Thyroid gland (tissue), 4 donors: ENCODE results near the gene LETM1. TPM values are rescaled to one million over a fixed set of nuclear protein-coding genes. Genes with fewer than 3 reads are reported as not detected.

Experiments
- DNase-seq, 2 donors: peaks; one replicate each; pipeline ENCODE4 v3.0.0-alpha.2; 2019
- H3K27ac ChIP-seq, 3 donors: fragments of 200-600 bp; sonication (generic); 1 replicate in 2 of 3; 2 replicates in 1 of 3; pipeline ENCODE4 v1.5.1; 2016 to 2019; ENCODE audit warnings: mild to moderate bottlenecking in 1 of 3, moderate library complexity in 1 of 3
- H3K27me3 ChIP-seq: fragments of 200-600 bp; sonication (generic); one replicate; pipeline ENCODE4 v1.5.1; 2019
- H3K36me3 ChIP-seq, 2 donors: fragments of 200-600 bp; sonication (generic); one replicate each; pipeline ENCODE4 v1.5.1; 2016 to 2019
- H3K4me1 ChIP-seq, 2 donors: fragments of 200-600 bp; sonication (generic); one replicate each; pipeline ENCODE4 v1.5.1; 2017 to 2019
- H3K4me3 ChIP-seq, 3 donors: fragments of 200-600 bp; sonication (generic); replicated peaks in 1 of 3; 1 replicate in 2 of 3; 2 replicates in 1 of 3; pipeline ENCODE4 v1.5.1; 2016; ENCODE audit warnings: mild to moderate bottlenecking in 1 of 3
- H3K9me3 ChIP-seq: fragments of 200-600 bp; sonication (generic); one replicate; pipeline ENCODE4 v1.5.1; 2017
- CTCF ChIP-seq, 6 experiments: fragments of 200-600 bp in 3 of 6; fragments of 450-650 bp in 3 of 6; sonication (generic) in 3 of 6; IDR thresholded peaks; one replicate each; pipeline ENCODE4 v1.5.1; 2016 to 2019; ENCODE audit warnings: antibody characterized with exemption in 6 of 6, mild to moderate bottlenecking in 2 of 6, inconsistent platforms in 1 of 6, moderate library complexity in 1 of 6
- POLR2A ChIP-seq, 2 donors: fragments of 450-650 bp; IDR thresholded peaks; one replicate each; pipeline ENCODE4 v1.6.1; 2017; ENCODE audit warnings: antibody characterized with exemption in 2 of 2, mild to moderate bottlenecking in 2 of 2, moderate library complexity in 1 of 2
- WGBS, 2 donors: methylation state at CpG; one replicate each; pipeline ENCODE4 v1.1.5; 2017; 5-methylcytosine and 5-hydroxymethylcytosine counted together
- intact Hi-C: fragments of 100-400 bp; cut with DNase I; formaldehyde crosslinking; loops from one replicate; pipeline ENCODE4 v1.15.1; 2023
- total RNA-seq, 4 donors: library from RNA; depleted of rRNA; stranded (reverse); fragments of >200 nt; gene quantifications; one replicate each; pipeline ENCODE4 v1.2.3, GENCODE V29; 2016

LETM1 gene
- total RNA-seq, 4 donors from 2014 or later: 30.1 to 58.4 (median 49.0) TPM

- no peak overlapping the region for H3K27ac ChIP-seq
- no peak for DNase-seq
- no peak for TF ChIP-seq POLR2A (IDR thresholded peaks at IDR 0.05)
- TF ChIP-seq CTCF (IDR thresholded peaks at IDR 0.05): no peak
- H3K36me3 ChIP-seq: no peaks in the 10 kb centered on the region
- H3K9me3 ChIP-seq: no peaks in the 10 kb centered on the region
- no peaks in the 10 kb centered on the region for H3K4me1 ChIP-seq
- 92 to 94% methylated on average over 6 of the region's 6 CpGs for WGBS, 2 donors
- intact Hi-C loops: loop anchor here (10.0 kb wide), 1 partner anchor 82 kb away; no protein-coding TSS in a partner anchor
- no peaks in the 10 kb centered on the region for H3K27me3 ChIP-seq
- no peak overlapping the region for H3K4me3 ChIP-seq
Observed at GRCh38 chr4:1896658-1896991, 40.7 kb upstream of the LETM1 start.

- no peaks in the 10 kb centered on the region for H3K9me3 ChIP-seq
- no peaks in the 10 kb centered on the region for H3K4me1 ChIP-seq
- no peaks in the 10 kb centered on the region for H3K36me3 ChIP-seq
- TF ChIP-seq CTCF (IDR thresholded peaks at IDR 0.05) (no peak), POLR2A (IDR thresholded peaks at IDR 0.05) (no peak)
- intact Hi-C loops: loop anchor here (10.0 kb wide), 1 partner anchor 81 kb away; no protein-coding TSS in a partner anchor
- no peak overlapping the region for H3K27ac ChIP-seq
- H3K4me3 ChIP-seq: no peak overlapping the region
- no peak for DNase-seq
- no peaks in the 10 kb centered on the region for H3K27me3 ChIP-seq
- 87 to 100% methylated on average over 4 to 8 of the region's 8 CpGs for WGBS, 2 donors
Observed at GRCh38 chr4:1895971-1896657, 40.2 kb upstream of the LETM1 start.

- no peaks in the 10 kb centered on the region for H3K36me3 ChIP-seq
- H3K27me3 ChIP-seq: no peaks in the 10 kb centered on the region
- H3K4me1 ChIP-seq: peaks cover 5 to 10% of the 10 kb centered on the region in 2 donors
- H3K4me3 ChIP-seq: no peak overlapping the region
- DNase-seq: no peak
- TF ChIP-seq POLR2A (IDR thresholded peaks at IDR 0.05): no peak
- TF ChIP-seq CTCF (IDR thresholded peaks at IDR 0.05): no peak
- WGBS, 2 donors: 93 to 96% methylated on average over 11 of the region's 11 CpGs
- intact Hi-C loops: loop anchor here (10.0 kb wide), 1 partner anchor 76 kb away; no protein-coding TSS in a partner anchor
- no peaks in the 10 kb centered on the region for H3K9me3 ChIP-seq
- H3K27ac ChIP-seq: no peak overlapping the region
Observed at GRCh38 chr4:1890979-1891570, 35.1 kb upstream of the LETM1 start.

- Histone ChIP-seq H3K27ac (peak overlapping the region in 1 of 3 donors; percentile 10), H3K27me3 (no peaks in the 10 kb centered on the region), H3K9me3 (no peaks in the 10 kb centered on the region), H3K36me3 (no peaks in the 10 kb centered on the region), H3K4me1 (peaks cover 26 to 37% of the 10 kb centered on the region in 2 donors), H3K4me3 (no peak overlapping the region)
- TF ChIP-seq POLR2A (IDR thresholded peaks at IDR 0.05): no peak
- TF ChIP-seq CTCF (IDR thresholded peaks at IDR 0.05): no peak
- intact Hi-C loops: no loop called here
- 62 to 64% methylated on average over 2 of the region's 2 CpGs for WGBS, 2 donors
- DNase-seq: no peak
Observed at GRCh38 chr4:1887052-1887451, 31.1 kb upstream of the LETM1 start.

GRCh38 chr4:1885414-1885813 lies 29.5 kb upstream of the LETM1 start:
- peaks cover 31 to 37% of the 10 kb centered on the region in 2 donors for H3K4me1 ChIP-seq
- 33 to 36% methylated on average over 2 of the region's 2 CpGs for WGBS, 2 donors
- DNase-seq: peak; percentile 73 to 79
- TF ChIP-seq POLR2A (IDR thresholded peaks at IDR 0.05) (no peak), CTCF (IDR thresholded peaks at IDR 0.05) (peak in 1 of 6 experiments; percentile 19)
- H3K4me3 ChIP-seq: no peak overlapping the region
- intact Hi-C loops: no loop called here
- no peaks in the 10 kb centered on the region for H3K36me3 ChIP-seq
- no peaks in the 10 kb centered on the region for H3K27me3 ChIP-seq
- H3K27ac ChIP-seq: peak overlapping the region in 1 of 3 donors; percentile 0
- no peaks in the 10 kb centered on the region for H3K9me3 ChIP-seq
